AG04449 (cell line): ENCODE results near the gene C19orf47.

Experiments used
- CTCF ChIA-PET: fragments of 350-600 bp; formaldehyde crosslinking; extraction: SDS; loops from one replicate; lab custom pipeline; 2021; ENCODE audit warnings: antibody characterized with exemption; lab: Yijun Ruan, JAX
- POLR2A ChIA-PET: fragments of 400-600, 350-600 bp; formaldehyde crosslinking; extraction: SDS; loops from one replicate; lab custom pipeline; 2020; ENCODE audit warnings: antibody characterized with exemption, inconsistent platforms; lab: Yijun Ruan, JAX
- DNase-seq: peaks from one replicate; pipeline ENCODE4 v3.0.0-alpha.2; 2010; ENCODE audit warnings: low read depth, low spot score
- H3K4me3 ChIP-seq: 2 replicates; pipeline ENCODE4 v1.5.1; 2011; ENCODE audit warnings: low read depth, mild to moderate bottlenecking, control low read depth, low read length
- CTCF ChIP-seq: IDR thresholded peaks from one replicate; pipeline ENCODE4 v1.5.1; 2011; ENCODE audit warnings: mild to moderate bottlenecking, moderate library complexity, low read length, control low read depth, inconsistent platforms; ENCODE audit not compliant: insufficient read depth; ENCODE audit errors: missing control alignments

The C19orf47 gene

GRCh38 chr19:40277356-40278059 is 70.7 kb downstream of the C19orf47 start:
- no peak for DNase-seq
- H3K4me3 ChIP-seq: no peak overlapping the region
- CTCF ChIA-PET: interaction anchor here (2.9 kb wide), 1 partner anchor 28 kb away, joined by 10 read pairs; no protein-coding TSS in a partner anchor
- TF ChIP-seq CTCF: no peak
- POLR2A ChIA-PET: no interaction called here

- no peak for DNase-seq
- H3K4me3 ChIP-seq: no peak overlapping the region
- TF ChIP-seq CTCF: no peak
- POLR2A ChIA-PET: no interaction called here
- CTCF ChIA-PET: interaction anchor here (1.2 kb wide), 1 partner anchor 135 kb away, joined by 4 read pairs; no protein-coding TSS in a partner anchor
Measured at GRCh38 chr19:40274585-40275544, 73.3 kb downstream of the C19orf47 start.

GRCh38 chr19:40273469-40274360 is 74.5 kb downstream of the C19orf47 start:
- no peak for DNase-seq
- ChIA-PET CTCF (no interaction called here), POLR2A (no interaction called here)
- TF ChIP-seq CTCF: no peak
- no peak overlapping the region for H3K4me3 ChIP-seq

- DNase-seq: no peak
- CTCF ChIA-PET: no interaction called here
Measured at GRCh38 chr19:40272261-40272660, 75.9 kb downstream of the C19orf47 start.

GRCh38 chr19:40271706-40272105 is 76.5 kb downstream of the C19orf47 start:
- no peak for DNase-seq
- ChIA-PET CTCF (interaction anchor here (1.1 kb wide), 1 partner anchor 132 kb away, joined by 3 read pairs; no protein-coding TSS in a partner anchor), POLR2A (no interaction called here)

More at GRCh38 chr19:40272261-40272660, 75.9 kb downstream of the C19orf47 start:
- no peak overlapping the region for H3K4me3 ChIP-seq
- TF ChIP-seq CTCF: no peak
- POLR2A ChIA-PET: no interaction called here

More at GRCh38 chr19:40271706-40272105, 76.5 kb downstream of the C19orf47 start:
- H3K4me3 ChIP-seq: no peak overlapping the region
- no peak for TF ChIP-seq CTCF
